HepG2 (cell line): ENCODE data around the gene NCOA4. TPM values are rescaled to one million over a fixed set of nuclear protein-coding genes. Genes with fewer than 3 reads are reported as not detected.

Source experiments
- ARHGAP35 ChIP-seq: sonication (generic); formaldehyde crosslinking; IDR thresholded peaks from 2 replicates; pipeline ENCODE4 v1.9.0; 2022; ENCODE audit warnings: mild to moderate bottlenecking, inconsistent platforms, moderate library complexity, missing genetic modification reagents, borderline replicate concordance
- CHD4 ChIP-seq: fragments of 200-600 bp; sonication (generic); IDR thresholded peaks from 2 replicates; pipeline ENCODE4 v1.7.0; 2017; ENCODE audit warnings: mild to moderate bottlenecking, low read length, borderline replicate concordance
- ISX ChIP-seq: sonication (generic); formaldehyde crosslinking; conservative IDR thresholded peaks from 2 replicates; pipeline ENCODE4 v1.5.0; 2020; ENCODE audit warnings: missing genetic modification reagents
- KLF6 ChIP-seq: IDR thresholded peaks from 2 replicates; pipeline ENCODE4 v1.8.0; 2016; ENCODE audit warnings: missing biosample characterization, missing genetic modification reagents
- MAFG ChIP-seq: sonication (generic); formaldehyde crosslinking; IDR thresholded peaks from 2 replicates; pipeline ENCODE4 v1.5.1; 2020; ENCODE audit warnings: mild to moderate bottlenecking, missing genetic modification reagents
- MLLT10 ChIP-seq: sonication (generic); formaldehyde crosslinking; IDR thresholded peaks from 2 replicates; pipeline ENCODE4 v1.4.0; 2020; ENCODE audit warnings: missing genetic modification reagents
- MNT ChIP-seq: fragments of 450-650 bp; IDR thresholded peaks from 2 replicates; pipeline ENCODE4 v1.6.1; 2016
- ZBED4 ChIP-seq: sonication (generic); formaldehyde crosslinking; IDR thresholded peaks from 2 replicates; pipeline ENCODE4 v1.4.0; 2020; ENCODE audit warnings: missing genetic modification reagents, borderline replicate concordance
- ZBTB33 ChIP-seq: sonication (generic); formaldehyde crosslinking; IDR thresholded peaks from 2 replicates; pipeline ENCODE4 v1.4.0; 2020; ENCODE audit warnings: missing genetic modification reagents
- ZFX ChIP-seq: sonication (generic); formaldehyde crosslinking; IDR thresholded peaks from 2 replicates; pipeline ENCODE4 v1.4.0; 2020; ENCODE audit warnings: mild to moderate bottlenecking, low read depth, missing genetic modification reagents, moderate library complexity
- ZNF224 ChIP-seq: sonication (generic); formaldehyde crosslinking; IDR thresholded peaks from 2 replicates; pipeline ENCODE4 v1.5.0; 2020; ENCODE audit warnings: mild to moderate bottlenecking, missing genetic modification reagents
- ZNF234 ChIP-seq: sonication (generic); formaldehyde crosslinking; conservative IDR thresholded peaks from 2 replicates; pipeline ENCODE4 v1.5.1; 2020; ENCODE audit warnings: mild to moderate bottlenecking, missing genetic modification reagents
- ZNF263 ChIP-seq: sonication (generic); formaldehyde crosslinking; IDR thresholded peaks from 2 replicates; pipeline ENCODE4 v1.4.0; 2020; ENCODE audit warnings: missing genetic modification reagents
- ZNF317 ChIP-seq: sonication (generic); formaldehyde crosslinking; IDR thresholded peaks from 2 replicates; pipeline ENCODE4 v1.5.0; 2020; ENCODE audit warnings: mild to moderate bottlenecking, missing genetic modification reagents
- ZNF543 ChIP-seq: sonication (generic); formaldehyde crosslinking; IDR thresholded peaks from 2 replicates; pipeline ENCODE4 v1.4.0; 2020; ENCODE audit warnings: mild to moderate bottlenecking, missing genetic modification reagents
- ZNF567 ChIP-seq: sonication (generic); formaldehyde crosslinking; IDR thresholded peaks from 2 replicates; pipeline ENCODE4 v1.8.1; 2023; ENCODE audit warnings: mild to moderate bottlenecking, missing genetic modification reagents, borderline replicate concordance
- ZNF709 ChIP-seq: sonication (generic); formaldehyde crosslinking; IDR thresholded peaks from 2 replicates; pipeline ENCODE4 v1.5.0; 2020; ENCODE audit warnings: mild to moderate bottlenecking, missing genetic modification reagents
- polyA plus RNA-seq, 8 experiments: library from polyadenylated mRNA; depleted of rRNA in 3 of 8; stranded (reverse) in 7 of 8; unstranded in 1 of 8; fragments of >200 nt; fragmentation: Illumina TruSeq in 4 of 8; extraction: Trizol in 4 of 8; gene quantifications; 2 replicates each; pipeline versions ENCODE4 v1.2.1 to v1.2.3, GENCODE V29; 2011 to 2016; ENCODE audit warnings: low read depth in 4 of 8, missing spikeins in 1 of 8, mixed read lengths in 1 of 8; ENCODE audit not compliant: insufficient read depth in 1 of 8
- total RNA-seq, 5 experiments: library from RNA; depleted of rRNA; stranded (reverse); fragments of >200 nt; fragmentation: Illumina TruSeq; extraction: Trizol; gene quantifications; 2 replicates each; pipeline ENCODE4 v1.2.3, GENCODE V29; 2016; ENCODE audit warnings: low read depth in 1 of 5
- TF ChIP-seq, protein P1 (sequence below): sonication (generic); formaldehyde crosslinking; IDR thresholded peaks from 2 replicates; pipeline ENCODE4 v1.5.0; 2020; ENCODE audit warnings: mild to moderate bottlenecking, missing genetic modification reagents

NCOA4 gene
- total and polyA plus RNA-seq, 2 of the 13 experiments (the other 11 are each of a cell fraction or from before 2014, with no cell fraction given) = 306 to 400 TPM

GRCh38 chr10:46030091-46030937, at the start of gene NCOA4 (continued):
- TF ChIP-seq ZNF263 (CRISPR knock-in tag) (peak; percentile 18; the same call in 1 of the 2 replicates), KLF6 (CRISPR knock-in tag) (no peak), ZFX (CRISPR knock-in tag) (peak; percentile 94), ARHGAP35 (CRISPR knock-in tag) (0 out of 2 replicates have a peak, but pooled peaks have one; percentile 40), MNT (no peak), ISX (CRISPR knock-in tag) (peak; percentile 39; the same call in 1 of the 2 replicates), ZNF567 (CRISPR knock-in tag) (no peak), ZNF543 (no peak; the same call in 1 of the 2 replicates), ZNF709 (CRISPR knock-in tag) (peak; percentile 88; the same call in 1 of the 2 replicates), CHD4 (0 out of 2 replicates have a peak, but pooled peaks have one; percentile 16), MLLT10 (no peak), ZNF224 (no peak), ZNF234 (no peak; the same call in 1 of the 2 replicates), ZBED4 (peak; percentile 44; the same call in 1 of the 2 replicates), MAFG (CRISPR knock-in tag) (no peak), ZNF317 (CRISPR knock-in tag) (no peak), ZBTB33 (CRISPR knock-in tag) (no peak)
- TF ChIP-seq, protein P1, sequence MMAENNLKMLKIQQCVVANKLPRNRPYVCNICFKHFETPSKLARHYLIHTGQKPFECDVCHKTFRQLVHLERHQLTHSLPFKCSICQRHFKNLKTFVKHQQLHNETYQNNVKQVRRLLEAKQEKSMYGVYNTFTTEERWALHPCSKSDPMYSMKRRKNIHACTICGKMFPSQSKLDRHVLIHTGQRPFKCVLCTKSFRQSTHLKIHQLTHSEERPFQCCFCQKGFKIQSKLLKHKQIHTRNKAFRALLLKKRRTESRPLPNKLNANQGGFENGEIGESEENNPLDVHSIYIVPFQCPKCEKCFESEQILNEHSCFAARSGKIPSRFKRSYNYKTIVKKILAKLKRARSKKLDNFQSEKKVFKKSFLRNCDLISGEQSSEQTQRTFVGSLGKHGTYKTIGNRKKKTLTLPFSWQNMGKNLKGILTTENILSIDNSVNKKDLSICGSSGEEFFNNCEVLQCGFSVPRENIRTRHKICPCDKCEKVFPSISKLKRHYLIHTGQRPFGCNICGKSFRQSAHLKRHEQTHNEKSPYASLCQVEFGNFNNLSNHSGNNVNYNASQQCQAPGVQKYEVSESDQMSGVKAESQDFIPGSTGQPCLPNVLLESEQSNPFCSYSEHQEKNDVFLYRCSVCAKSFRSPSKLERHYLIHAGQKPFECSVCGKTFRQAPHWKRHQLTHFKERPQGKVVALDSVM = no peak; the same call in 1 of the 2 replicates
